Hepatocyte (in vitro differentiated cells): ENCODE measurements around the gene SLC9C2. TPM values are rescaled to one million over a fixed set of nuclear protein-coding genes. Genes with fewer than 3 reads are reported as not detected.
"Not testable (repeated sequence)": the region's sequence is repeated elsewhere in the genome, so short reads cannot be mapped to it uniquely, and the experiment has no call there.

Experiments used
- DNase-seq: peaks from one replicate; pipeline ENCODE4 v3.0.0-alpha.2; 2016; ENCODE audit warnings: low spot score
- H2AFZ ChIP-seq: fragments of 200-600 bp; sonication (generic); 2 replicates; pipeline ENCODE4 v1.6.0; 2016; ENCODE audit warnings: antibody characterized with exemption, mild to moderate bottlenecking
- H3K27ac ChIP-seq: fragments of 200-600 bp; sonication (generic); 2 replicates; pipeline ENCODE4 v1.5.1; 2016; ENCODE audit warnings: mild to moderate bottlenecking
- H3K27me3 ChIP-seq: fragments of 200-600 bp; sonication (generic); 2 replicates; pipeline ENCODE4 v1.6.1; 2016
- H3K36me3 ChIP-seq: fragments of 200-600 bp; sonication (generic); replicated peaks from 2 replicates; pipeline ENCODE4 v1.5.1; 2016; ENCODE audit warnings: low read depth; ENCODE audit not compliant: insufficient read depth
- H3K4me1 ChIP-seq: fragments of 200-600 bp; sonication (generic); 2 replicates; pipeline ENCODE4 v1.5.1; 2016; ENCODE audit warnings: mild to moderate bottlenecking, moderate library complexity; ENCODE audit not compliant: insufficient read depth
- H3K4me2 ChIP-seq: fragments of 200-600 bp; sonication (generic); 2 replicates; pipeline ENCODE4 v1.6.0; 2016
- H3K4me3 ChIP-seq: fragments of 200-600 bp; sonication (generic); 2 replicates; pipeline ENCODE4 v1.5.1; 2016; ENCODE audit warnings: mild to moderate bottlenecking
- H3K79me2 ChIP-seq: fragments of 200-600 bp; sonication (generic); 2 replicates; pipeline ENCODE4 v1.6.0; 2017; ENCODE audit warnings: mild to moderate bottlenecking
- H3K9me2 ChIP-seq: fragments of 200-600 bp; sonication (generic); replicated peaks from 2 replicates; pipeline ENCODE4 v1.6.0; 2017; ENCODE audit warnings: mild to moderate bottlenecking; ENCODE audit not compliant: insufficient read depth
- H3K9me3 ChIP-seq: fragments of 200-600 bp; sonication (generic); 2 replicates; pipeline ENCODE4 v1.5.1; 2016; ENCODE audit warnings: low read depth, mild to moderate bottlenecking
- H4K20me1 ChIP-seq: fragments of 200-600 bp; sonication (generic); 2 replicates; pipeline ENCODE4 v1.6.0; 2016; ENCODE audit warnings: mild to moderate bottlenecking; ENCODE audit not compliant: insufficient read depth, poor library complexity, severe bottlenecking
- CTCF ChIP-seq: fragments of 200-600 bp; sonication (generic); IDR thresholded peaks from 2 replicates; pipeline ENCODE4 v1.5.1; 2016; ENCODE audit warnings: antibody characterized with exemption, mild to moderate bottlenecking; ENCODE audit not compliant: poor library complexity
- EZH2 ChIP-seq: fragments of 200-600 bp; sonication (generic); IDR thresholded peaks from 2 replicates; pipeline ENCODE4 v1.6.1; 2016; ENCODE audit warnings: antibody characterized with exemption, mild to moderate bottlenecking, borderline replicate concordance
- EZH2phosphoT487 ChIP-seq: fragments of 200-600 bp; sonication (generic); IDR thresholded peaks from one replicate; pipeline ENCODE4 v1.6.1; 2018; ENCODE audit warnings: antibody characterized with exemption, mild to moderate bottlenecking, low read depth, moderate library complexity; ENCODE audit not compliant: unreplicated experiment, severe bottlenecking
- WGBS: methylation state at CpG from one replicate; pipeline ENCODE4 v1.1.6; 2016; ENCODE audit warnings: low lambda C conversion rate; ENCODE audit errors: missing lambda C conversion rate; 5-methylcytosine and 5-hydroxymethylcytosine counted together
- polyA plus RNA-seq: library from polyadenylated mRNA; unstranded; fragments of >200 nt; fragmentation: Nextera tagmentation; extraction: Ambion mirVana; gene quantifications from 2 replicates; pipeline ENCODE4 v1.2.1, GENCODE V29; 2016
- total RNA-seq: library from RNA; depleted of rRNA; stranded (reverse); fragments of >200 nt; gene quantifications from 2 replicates; pipeline ENCODE4 v1.2.3, GENCODE V29; 2014

The SLC9C2 gene
- total and polyA plus RNA-seq, 2 experiments from 2014 or later = 0.77 to 1.1 TPM

- Histone ChIP-seq H4K20me1 (no peaks in the 10 kb centered on the region), H3K27ac (no peak overlapping the region), H3K4me1 (no peaks in the 10 kb centered on the region), H3K4me2 (no peak overlapping the region), H3K9me2 (no peaks in the 10 kb centered on the region), H3K9me3 (peaks cover 10% of the 10 kb centered on the region), H3K27me3 (no peaks in the 10 kb centered on the region), H2AFZ (no peak overlapping the region), H3K79me2 (no peaks in the 10 kb centered on the region), H3K4me3 (no peak overlapping the region), H3K36me3 (no peaks in the 10 kb centered on the region)
- no peak for DNase-seq
- TF ChIP-seq CTCF (no peak), EZH2phosphoT487 (no peak), EZH2 (no peak)
- WGBS = 90% methylated on average over 1 of the region's 1 CpG
These were observed 34.4 kb downstream of the SLC9C2 start for GRCh38 chr1:173568483-173568882.

- H3K9me2 ChIP-seq, H3K79me2 ChIP-seq, H3K4me1 ChIP-seq, H4K20me1 ChIP-seq, H2AFZ ChIP-seq, H3K4me3 ChIP-seq, DNase-seq, H3K4me2 ChIP-seq, H3K36me3 ChIP-seq, H3K27me3 ChIP-seq, H3K27ac ChIP-seq: not testable (repeated sequence)
- WGBS = 84% methylated on average over 1 of the region's 1 CpG
- peaks cover 10% of the 10 kb centered on the region for H3K9me3 ChIP-seq
These were observed 39.0 kb downstream of the SLC9C2 start for GRCh38 chr1:173563846-173564245.

DNA sequence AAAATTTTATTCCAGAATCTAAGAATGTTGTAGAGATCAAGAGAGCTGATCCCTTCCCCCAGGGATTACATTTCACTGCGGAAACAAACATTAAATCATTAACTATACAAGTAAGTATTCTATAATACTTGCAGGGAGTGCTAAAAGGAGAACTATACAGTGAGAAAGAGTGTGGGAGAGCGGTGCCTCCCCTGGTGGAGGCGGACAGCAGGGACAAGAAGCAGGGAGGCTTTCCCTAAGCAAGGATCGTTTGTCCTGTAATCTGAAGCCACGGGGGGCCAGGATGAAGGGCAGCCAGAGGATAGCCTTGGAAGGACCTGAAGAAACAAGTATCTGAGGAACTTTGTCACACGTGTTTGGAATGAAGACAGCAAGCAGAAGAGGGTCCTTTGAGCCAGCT lies 40.1 kb downstream of the SLC9C2 start:
- Histone ChIP-seq H3K4me1 (no peaks in the 10 kb centered on the region), H4K20me1 (no peaks in the 10 kb centered on the region), H3K27me3 (no peaks in the 10 kb centered on the region), H3K4me3 (no peak overlapping the region), H3K9me2 (no peaks in the 10 kb centered on the region), H3K36me3 (no peaks in the 10 kb centered on the region), H3K27ac (no peak overlapping the region), H2AFZ (no peak overlapping the region), H3K9me3 (peaks cover 10% of the 10 kb centered on the region), H3K79me2 (no peaks in the 10 kb centered on the region), H3K4me2 (no peak overlapping the region)
- DNase-seq = no peak
- WGBS = 62% methylated on average over 6 of the region's 6 CpGs
- no peak for TF ChIP-seq CTCF
- no peak for TF ChIP-seq EZH2phosphoT487
- no peak for TF ChIP-seq EZH2

GRCh38 chr1:173561263-173561662 lies 41.6 kb downstream of the SLC9C2 start:
- H3K27ac ChIP-seq = no peak overlapping the region
- WGBS = 69% methylated on average over 1 of the region's 1 CpG
- TF ChIP-seq CTCF (no peak), EZH2 (no peak), EZH2phosphoT487 (no peak)

More at GRCh38 chr1:173561263-173561662, 41.6 kb downstream of the SLC9C2 start:
- no peaks in the 10 kb centered on the region for H3K79me2 ChIP-seq
- H3K9me2 ChIP-seq = no peaks in the 10 kb centered on the region
- H3K4me3 ChIP-seq = no peak overlapping the region
- H3K36me3 ChIP-seq = no peaks in the 10 kb centered on the region
- no peak for DNase-seq
- H3K27me3 ChIP-seq = no peaks in the 10 kb centered on the region
- H3K9me3 ChIP-seq = no peaks in the 10 kb centered on the region
- no peak overlapping the region for H3K4me2 ChIP-seq
- no peaks in the 10 kb centered on the region for H3K4me1 ChIP-seq
- H4K20me1 ChIP-seq = no peaks in the 10 kb centered on the region
- no peak overlapping the region for H2AFZ ChIP-seq
